Measurements from ENCODE around the gene PSMA6.

The PSMA6 gene

DNA sequence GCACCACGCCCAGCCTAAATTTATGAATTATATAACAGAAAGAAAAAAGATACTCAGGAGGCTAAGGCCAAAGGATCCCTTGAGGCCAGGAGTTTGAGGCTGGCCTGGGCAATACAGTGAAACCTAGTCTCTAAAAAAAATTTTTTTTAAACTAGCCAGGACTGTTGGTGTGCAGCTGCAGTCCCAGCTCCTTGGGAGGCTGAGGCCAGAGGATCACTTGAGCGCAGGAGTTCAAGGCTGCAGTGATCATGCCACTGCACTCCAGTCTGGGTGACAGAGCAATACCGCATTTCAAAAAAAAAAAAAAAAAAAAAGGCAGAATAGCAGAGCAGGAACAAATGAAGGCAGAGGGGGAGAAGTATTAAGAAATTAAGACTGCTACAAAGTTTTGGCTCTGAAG lies 2.6 kb upstream of the PSMA6 start (continued):
- TF ChIP-seq, protein P1, sequence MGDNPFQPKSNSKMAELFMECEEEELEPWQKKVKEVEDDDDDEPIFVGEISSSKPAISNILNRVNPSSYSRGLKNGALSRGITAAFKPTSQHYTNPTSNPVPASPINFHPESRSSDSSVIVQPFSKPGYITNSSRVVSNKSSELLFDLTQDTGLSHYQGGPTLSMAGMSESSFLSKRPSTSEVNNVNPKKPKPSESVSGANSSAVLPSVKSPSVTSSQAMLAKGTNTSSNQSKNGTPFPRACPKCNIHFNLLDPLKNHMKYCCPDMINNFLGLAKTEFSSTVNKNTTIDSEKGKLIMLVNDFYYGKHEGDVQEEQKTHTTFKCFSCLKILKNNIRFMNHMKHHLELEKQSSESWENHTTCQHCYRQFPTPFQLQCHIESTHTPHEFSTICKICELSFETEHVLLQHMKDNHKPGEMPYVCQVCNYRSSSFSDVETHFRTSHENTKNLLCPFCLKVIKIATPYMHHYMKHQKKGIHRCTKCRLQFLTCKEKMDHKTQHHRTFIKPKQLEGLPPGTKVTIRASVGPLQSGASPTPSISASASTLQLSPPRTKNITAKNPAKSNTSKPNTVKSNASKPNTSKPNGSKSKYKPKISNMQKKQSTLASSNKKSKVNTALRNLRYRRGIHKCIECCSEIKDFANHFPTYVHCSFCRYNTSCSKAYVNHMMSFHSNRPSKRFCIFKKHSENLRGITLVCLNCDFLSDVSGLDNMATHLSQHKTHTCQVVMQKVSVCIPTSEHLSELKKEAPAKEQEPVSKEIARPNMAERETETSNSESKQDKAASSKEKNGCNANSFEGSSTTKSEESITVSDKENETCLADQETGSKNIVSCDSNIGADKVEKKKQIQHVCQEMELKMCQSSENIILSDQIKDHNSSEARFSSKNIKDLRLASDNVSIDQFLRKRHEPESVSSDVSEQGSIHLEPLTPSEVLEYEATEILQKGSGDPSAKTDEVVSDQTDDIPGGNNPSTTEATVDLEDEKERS (tag by site-specific recombination; IDR thresholded peaks at IDR 0.05) = no peak
- TF ChIP-seq ZNF10 (tag by site-specific recombination; IDR thresholded peaks at IDR 0.05) (no peak), ZBTB1 (tag by site-specific recombination; IDR thresholded peaks at IDR 0.05) (no peak), ZNF175 (tag by site-specific recombination; IDR thresholded peaks at IDR 0.05) (no peak), OSR2 (tag by site-specific recombination; IDR thresholded peaks at IDR 0.05) (no peak)
- TF ChIP-seq, protein P2, sequence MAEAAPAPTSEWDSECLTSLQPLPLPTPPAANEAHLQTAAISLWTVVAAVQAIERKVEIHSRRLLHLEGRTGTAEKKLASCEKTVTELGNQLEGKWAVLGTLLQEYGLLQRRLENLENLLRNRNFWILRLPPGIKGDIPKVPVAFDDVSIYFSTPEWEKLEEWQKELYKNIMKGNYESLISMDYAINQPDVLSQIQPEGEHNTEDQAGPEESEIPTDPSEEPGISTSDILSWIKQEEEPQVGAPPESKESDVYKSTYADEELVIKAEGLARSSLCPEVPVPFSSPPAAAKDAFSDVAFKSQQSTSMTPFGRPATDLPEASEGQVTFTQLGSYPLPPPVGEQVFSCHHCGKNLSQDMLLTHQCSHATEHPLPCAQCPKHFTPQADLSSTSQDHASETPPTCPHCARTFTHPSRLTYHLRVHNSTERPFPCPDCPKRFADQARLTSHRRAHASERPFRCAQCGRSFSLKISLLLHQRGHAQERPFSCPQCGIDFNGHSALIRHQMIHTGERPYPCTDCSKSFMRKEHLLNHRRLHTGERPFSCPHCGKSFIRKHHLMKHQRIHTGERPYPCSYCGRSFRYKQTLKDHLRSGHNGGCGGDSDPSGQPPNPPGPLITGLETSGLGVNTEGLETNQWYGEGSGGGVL (tag by site-specific recombination; IDR thresholded peaks at IDR 0.05) = no peak

DNA sequence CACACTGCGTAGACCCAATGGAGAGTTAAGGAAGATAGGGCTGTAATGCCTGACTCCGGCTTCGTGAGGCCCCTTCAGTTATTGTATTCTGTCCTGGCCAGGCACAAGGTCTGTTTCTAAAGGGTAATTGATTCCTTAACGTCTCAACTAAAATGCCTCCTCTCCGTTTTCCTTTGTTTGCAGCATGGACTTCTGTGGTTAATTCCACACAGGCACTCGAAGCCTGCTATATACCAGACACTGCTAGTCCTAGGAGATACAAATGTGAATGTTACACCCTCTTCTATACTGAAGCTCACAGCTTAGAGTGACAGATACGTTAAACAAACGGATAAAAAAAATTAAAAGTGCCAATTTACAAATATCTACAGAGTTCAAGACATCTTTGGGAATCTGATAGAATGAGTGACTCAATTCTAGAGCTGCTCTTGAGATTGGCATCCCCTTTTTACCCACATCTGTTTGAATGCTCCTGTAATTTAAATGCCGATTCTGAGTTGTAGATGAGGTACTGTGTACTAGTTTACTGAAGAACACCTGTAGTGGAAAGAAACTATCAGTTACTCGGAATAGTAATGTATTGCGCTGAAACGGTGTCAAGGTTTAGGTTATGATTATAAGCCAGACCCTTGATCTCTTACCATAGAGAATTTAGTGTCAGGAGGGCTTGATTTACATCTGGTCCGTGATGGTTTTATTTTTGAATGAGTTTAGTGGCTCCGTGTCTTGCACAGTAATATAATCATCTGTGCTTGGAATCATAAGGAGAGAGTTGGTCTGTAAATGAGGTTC lies 784 bp downstream of the PSMA6 start:
- CTCF ChIA-PET = interaction anchor here (0.5 to 2.7 kb wide), 5 partner anchors 19 to 155 kb away, joined by 3 to 9 read pairs (median 3); no protein-coding TSS in a partner anchor
- peak overlapping the region; percentile 95 for H3K4me3 ChIP-seq (ENCODE audit: low read depth, low read length)
- TF ChIP-seq SALL2 (tag by site-specific recombination; IDR thresholded peaks at IDR 0.05; ENCODE audit: borderline replicate concordance) (no peak), ZNF335 (tag by site-specific recombination; conservative IDR thresholded peaks at IDR 0.05) (peak; percentile 96)
- POLR2A ChIA-PET = interaction anchor here (0.5 to 1.9 kb wide), 18 partner anchors 8 to 533 kb away, joined by 3 to 38 read pairs (median 4); partner anchors contain the start of genes BRMS1L, NFKBIA, PPP2R3C and PRORP
- H3K36me3 ChIP-seq (ENCODE audit: control insufficient read depth in 2 of 2, insufficient read depth in 1 of 2, low read length in 2 of 2) = peaks cover 3 to 12% of the 10 kb centered on the region in 2 experiments; a peak in 2 of 3 replicates
- no peaks in the 10 kb centered on the region for H3K9me3 ChIP-seq (ENCODE audit: control insufficient read depth, insufficient read depth, low read depth, low read length)
- peaks cover 12% of the 10 kb centered on the region for H3K4me1 ChIP-seq (ENCODE audit: control insufficient read depth, insufficient read depth, low read length)
- H3K27ac ChIP-seq (ENCODE audit: extremely low read depth, low read depth, low read length) = peak overlapping the region; percentile 80

DNA sequence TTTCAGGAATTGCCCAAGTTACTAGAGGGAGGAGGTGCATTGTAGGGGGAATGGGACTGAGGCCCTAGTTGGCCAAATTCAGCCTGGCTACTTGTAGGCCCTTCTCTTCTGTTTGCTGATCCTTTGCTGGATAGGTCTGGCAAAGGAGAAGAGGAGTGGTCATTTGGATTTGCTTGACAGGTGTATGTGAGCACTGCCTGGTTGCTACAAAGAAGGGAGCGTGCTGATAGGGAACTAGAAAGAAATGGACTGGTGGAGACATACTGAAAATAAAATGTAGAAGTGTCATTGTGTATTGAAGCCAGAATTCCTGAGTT lies 3.6 kb downstream of the PSMA6 start:
- H3K27ac ChIP-seq (ENCODE audit: extremely low read depth, low read depth, low read length) = no peak overlapping the region
- H3K4me1 ChIP-seq (ENCODE audit: control insufficient read depth, insufficient read depth, low read length) = peaks cover 12% of the 10 kb centered on the region
- TF ChIP-seq ZNF585B (tag by site-specific recombination; IDR thresholded peaks at IDR 0.05) = no peak
- no peak for TF ChIP-seq ZNF623 (tag by site-specific recombination; IDR thresholded peaks at IDR 0.05)
- no peak for TF ChIP-seq GFI1B (tag by site-specific recombination; IDR thresholded peaks at IDR 0.05)
- TF ChIP-seq ZBTB7A (tag by site-specific recombination; IDR thresholded peaks at IDR 0.05; ENCODE audit: low read depth) = no peak
- no peak for TF ChIP-seq KLF8 (tag by site-specific recombination; IDR thresholded peaks at IDR 0.05)
- TF ChIP-seq, protein P3, sequence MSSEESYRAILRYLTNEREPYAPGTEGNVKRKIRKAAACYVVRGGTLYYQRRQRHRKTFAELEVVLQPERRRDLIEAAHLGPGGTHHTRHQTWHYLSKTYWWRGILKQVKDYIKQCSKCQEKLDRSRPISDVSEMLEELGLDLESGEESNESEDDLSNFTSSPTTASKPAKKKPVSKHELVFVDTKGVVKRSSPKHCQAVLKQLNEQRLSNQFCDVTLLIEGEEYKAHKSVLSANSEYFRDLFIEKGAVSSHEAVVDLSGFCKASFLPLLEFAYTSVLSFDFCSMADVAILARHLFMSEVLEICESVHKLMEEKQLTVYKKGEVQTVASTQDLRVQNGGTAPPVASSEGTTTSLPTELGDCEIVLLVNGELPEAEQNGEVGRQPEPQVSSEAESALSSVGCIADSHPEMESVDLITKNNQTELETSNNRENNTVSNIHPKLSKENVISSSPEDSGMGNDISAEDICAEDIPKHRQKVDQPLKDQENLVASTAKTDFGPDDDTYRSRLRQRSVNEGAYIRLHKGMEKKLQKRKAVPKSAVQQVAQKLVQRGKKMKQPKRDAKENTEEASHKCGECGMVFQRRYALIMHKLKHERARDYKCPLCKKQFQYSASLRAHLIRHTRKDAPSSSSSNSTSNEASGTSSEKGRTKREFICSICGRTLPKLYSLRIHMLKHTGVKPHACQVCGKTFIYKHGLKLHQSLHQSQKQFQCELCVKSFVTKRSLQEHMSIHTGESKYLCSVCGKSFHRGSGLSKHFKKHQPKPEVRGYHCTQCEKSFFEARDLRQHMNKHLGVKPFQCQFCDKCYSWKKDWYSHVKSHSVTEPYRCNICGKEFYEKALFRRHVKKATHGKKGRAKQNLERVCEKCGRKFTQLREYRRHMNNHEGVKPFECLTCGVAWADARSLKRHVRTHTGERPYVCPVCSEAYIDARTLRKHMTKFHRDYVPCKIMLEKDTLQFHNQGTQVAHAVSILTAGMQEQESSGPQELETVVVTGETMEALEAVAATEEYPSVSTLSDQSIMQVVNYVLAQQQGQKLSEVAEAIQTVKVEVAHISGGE (tag by site-specific recombination; conservative IDR thresholded peaks at IDR 0.05; ENCODE audit: low read depth) = no peak
- TF ChIP-seq, protein P4, sequence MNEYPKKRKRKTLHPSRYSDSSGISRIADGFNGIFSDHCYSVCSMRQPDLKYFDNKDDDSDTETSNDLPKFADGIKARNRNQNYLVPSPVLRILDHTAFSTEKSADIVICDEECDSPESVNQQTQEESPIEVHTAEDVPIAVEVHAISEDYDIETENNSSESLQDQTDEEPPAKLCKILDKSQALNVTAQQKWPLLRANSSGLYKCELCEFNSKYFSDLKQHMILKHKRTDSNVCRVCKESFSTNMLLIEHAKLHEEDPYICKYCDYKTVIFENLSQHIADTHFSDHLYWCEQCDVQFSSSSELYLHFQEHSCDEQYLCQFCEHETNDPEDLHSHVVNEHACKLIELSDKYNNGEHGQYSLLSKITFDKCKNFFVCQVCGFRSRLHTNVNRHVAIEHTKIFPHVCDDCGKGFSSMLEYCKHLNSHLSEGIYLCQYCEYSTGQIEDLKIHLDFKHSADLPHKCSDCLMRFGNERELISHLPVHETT (tag by site-specific recombination; IDR thresholded peaks at IDR 0.05) = no peak
- TF ChIP-seq, protein P5, sequence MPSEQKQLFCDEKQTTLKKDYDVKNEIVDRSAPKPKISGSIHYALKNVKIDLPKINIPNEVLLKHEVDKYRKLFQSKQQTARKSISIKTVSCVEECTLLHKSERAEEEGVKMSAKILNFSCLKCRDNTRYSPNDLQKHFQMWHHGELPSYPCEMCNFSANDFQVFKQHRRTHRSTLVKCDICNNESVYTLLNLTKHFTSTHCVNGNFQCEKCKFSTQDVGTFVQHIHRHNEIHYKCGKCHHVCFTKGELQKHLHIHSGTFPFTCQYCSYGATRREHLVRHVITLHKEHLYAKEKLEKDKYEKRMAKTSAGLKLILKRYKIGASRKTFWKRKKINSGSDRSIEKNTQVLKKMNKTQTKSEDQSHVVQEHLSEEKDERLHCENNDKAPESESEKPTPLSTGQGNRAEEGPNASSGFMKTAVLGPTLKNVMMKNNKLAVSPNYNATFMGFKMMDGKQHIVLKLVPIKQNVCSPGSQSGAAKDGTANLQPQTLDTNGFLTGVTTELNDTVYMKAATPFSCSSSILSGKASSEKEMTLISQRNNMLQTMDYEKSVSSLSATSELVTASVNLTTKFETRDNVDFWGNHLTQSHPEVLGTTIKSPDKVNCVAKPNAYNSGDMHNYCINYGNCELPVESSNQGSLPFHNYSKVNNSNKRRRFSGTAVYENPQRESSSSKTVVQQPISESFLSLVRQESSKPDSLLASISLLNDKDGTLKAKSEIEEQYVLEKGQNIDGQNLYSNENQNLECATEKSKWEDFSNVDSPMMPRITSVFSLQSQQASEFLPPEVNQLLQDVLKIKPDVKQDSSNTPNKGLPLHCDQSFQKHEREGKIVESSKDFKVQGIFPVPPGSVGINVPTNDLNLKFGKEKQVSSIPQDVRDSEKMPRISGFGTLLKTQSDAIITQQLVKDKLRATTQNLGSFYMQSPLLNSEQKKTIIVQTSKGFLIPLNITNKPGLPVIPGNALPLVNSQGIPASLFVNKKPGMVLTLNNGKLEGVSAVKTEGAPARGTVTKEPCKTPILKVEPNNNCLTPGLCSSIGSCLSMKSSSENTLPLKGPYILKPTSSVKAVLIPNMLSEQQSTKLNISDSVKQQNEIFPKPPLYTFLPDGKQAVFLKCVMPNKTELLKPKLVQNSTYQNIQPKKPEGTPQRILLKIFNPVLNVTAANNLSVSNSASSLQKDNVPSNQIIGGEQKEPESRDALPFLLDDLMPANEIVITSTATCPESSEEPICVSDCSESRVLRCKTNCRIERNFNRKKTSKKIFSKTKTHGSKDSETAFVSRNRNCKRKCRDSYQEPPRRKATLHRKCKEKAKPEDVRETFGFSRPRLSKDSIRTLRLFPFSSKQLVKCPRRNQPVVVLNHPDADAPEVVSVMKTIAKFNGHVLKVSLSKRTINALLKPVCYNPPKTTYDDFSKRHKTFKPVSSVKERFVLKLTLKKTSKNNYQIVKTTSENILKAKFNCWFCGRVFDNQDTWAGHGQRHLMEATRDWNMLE (tag by site-specific recombination; conservative IDR thresholded peaks at IDR 0.05; ENCODE audit: low read depth) = no peak

More for the DNA sequence above, 3.6 kb downstream of the PSMA6 start:
- ChIA-PET POLR2A (no interaction called here), CTCF (no interaction called here)
- Histone ChIP-seq H3K9me3 (ENCODE audit: control insufficient read depth, insufficient read depth, low read depth, low read length) (no peaks in the 10 kb centered on the region), H3K4me3 (ENCODE audit: low read depth, low read length) (no peak overlapping the region), H3K36me3 (ENCODE audit: control insufficient read depth in 2 of 2, insufficient read depth in 1 of 2, low read length in 2 of 2) (peaks cover 3 to 12% of the 10 kb centered on the region in 2 experiments; a peak in 2 of 3 replicates)
